ENCODE results near the gene MRPL33. TPM values are rescaled to one million over a fixed set of nuclear protein-coding genes. Genes with fewer than 3 reads are reported as not detected.

The MRPL33 gene
- 100 to 1,000 TPM in 3 of 4 donors, 10 to 100 TPM in 1; 85.1 to 171 (median 157) TPM for polyA plus RNA-seq (ENCODE audit: insufficient read length in 4 of 4)

DNA sequence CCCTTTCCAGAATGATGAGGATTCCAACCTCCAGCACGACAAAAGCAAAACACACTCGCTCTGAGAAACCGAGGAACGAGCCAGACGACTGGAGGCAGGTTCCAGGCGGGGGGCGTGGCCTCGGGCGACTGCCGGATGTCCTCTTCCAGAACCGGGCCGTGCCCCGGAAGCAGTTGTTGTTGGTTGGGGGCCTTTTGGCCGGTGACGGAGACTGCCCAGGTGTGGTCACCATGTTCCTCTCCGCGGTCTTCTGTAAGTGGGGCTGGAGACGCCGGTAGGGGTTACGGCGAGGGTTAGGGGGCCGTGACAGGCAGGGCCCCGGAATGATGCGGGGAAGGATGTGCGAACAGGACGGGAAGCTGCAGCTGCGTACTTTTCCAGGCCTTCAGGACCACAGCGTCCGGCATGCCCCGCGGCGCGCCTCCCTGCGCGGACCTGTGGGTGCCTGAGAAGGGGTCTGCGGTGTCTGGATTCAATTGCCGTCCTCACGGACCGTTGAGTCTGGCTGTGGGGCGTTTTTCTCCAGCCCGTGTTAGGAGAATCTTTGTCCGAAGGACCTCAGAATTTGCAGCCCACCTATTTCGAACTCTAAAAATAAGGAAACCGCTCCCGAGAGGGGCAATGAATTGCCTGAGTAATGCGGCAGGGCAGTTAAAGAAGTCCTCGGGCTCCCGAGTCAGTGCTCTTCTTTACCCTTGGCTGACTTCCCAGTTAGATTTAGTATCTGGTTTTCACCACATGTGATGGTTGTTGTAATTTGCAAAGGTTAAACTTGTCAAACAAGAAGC, at the start of gene MRPL33:
Gene MRPL33, plus strand, starts transcription at position 172 of the 788 bp plus-strand sequence. Its CDS starts 59 bp downstream, at position 231.
- peak; percentile 84 to 90 (median 88) for DNase-seq (ENCODE audit: low read depth in 4 of 4, low spot score in 3 of 4)

DNA sequence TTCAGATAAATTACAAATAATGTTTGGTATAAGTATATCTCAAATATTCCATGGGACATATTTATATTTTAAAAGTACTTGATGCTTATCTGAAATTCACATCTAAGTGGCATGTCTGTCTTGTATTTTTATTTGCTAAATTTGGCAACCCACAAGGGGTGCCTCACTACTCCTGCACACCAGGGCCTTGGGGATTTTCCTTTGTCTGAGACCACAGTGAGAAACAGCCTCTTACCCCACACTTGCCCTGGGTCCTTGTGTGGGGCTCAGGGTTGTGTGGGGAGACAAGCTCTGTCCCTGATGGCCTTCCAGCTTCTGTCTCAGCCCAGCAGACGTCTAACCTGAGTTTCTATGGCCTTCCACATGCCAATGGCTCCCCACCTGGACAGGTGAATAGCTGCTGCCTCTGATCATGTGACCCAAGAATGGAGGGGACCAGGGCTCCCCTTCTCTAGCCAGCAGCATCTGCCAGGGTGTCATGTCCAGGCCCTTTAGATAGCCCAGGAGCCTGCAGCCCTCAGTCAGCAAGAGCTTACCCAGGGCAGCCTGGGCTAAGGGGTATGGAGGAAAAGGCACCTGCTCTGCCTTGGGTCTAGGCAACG, 49.5 kb upstream of the MRPL33 start:
- DNase-seq (ENCODE audit: low read depth in 4 of 4, low spot score in 3 of 4): no peak

GRCh38 chr2:27723372-27724144, 48.0 kb upstream of the MRPL33 start:
- no peak for DNase-seq (ENCODE audit: low read depth in 4 of 4, low spot score in 3 of 4)

- no peak for DNase-seq (ENCODE audit: low read depth in 4 of 4, low spot score in 3 of 4)
Observed at GRCh38 chr2:27724191-27724590, 47.3 kb upstream of the MRPL33 start.

GRCh38 chr2:27724905-27725701, 46.4 kb upstream of the MRPL33 start:
- DNase-seq (ENCODE audit: low read depth in 4 of 4, low spot score in 3 of 4): no peak

GRCh38 chr2:27727257-27727656, 44.3 kb upstream of the MRPL33 start:
- no peak for DNase-seq (ENCODE audit: low read depth in 4 of 4, low spot score in 3 of 4)

DNA sequence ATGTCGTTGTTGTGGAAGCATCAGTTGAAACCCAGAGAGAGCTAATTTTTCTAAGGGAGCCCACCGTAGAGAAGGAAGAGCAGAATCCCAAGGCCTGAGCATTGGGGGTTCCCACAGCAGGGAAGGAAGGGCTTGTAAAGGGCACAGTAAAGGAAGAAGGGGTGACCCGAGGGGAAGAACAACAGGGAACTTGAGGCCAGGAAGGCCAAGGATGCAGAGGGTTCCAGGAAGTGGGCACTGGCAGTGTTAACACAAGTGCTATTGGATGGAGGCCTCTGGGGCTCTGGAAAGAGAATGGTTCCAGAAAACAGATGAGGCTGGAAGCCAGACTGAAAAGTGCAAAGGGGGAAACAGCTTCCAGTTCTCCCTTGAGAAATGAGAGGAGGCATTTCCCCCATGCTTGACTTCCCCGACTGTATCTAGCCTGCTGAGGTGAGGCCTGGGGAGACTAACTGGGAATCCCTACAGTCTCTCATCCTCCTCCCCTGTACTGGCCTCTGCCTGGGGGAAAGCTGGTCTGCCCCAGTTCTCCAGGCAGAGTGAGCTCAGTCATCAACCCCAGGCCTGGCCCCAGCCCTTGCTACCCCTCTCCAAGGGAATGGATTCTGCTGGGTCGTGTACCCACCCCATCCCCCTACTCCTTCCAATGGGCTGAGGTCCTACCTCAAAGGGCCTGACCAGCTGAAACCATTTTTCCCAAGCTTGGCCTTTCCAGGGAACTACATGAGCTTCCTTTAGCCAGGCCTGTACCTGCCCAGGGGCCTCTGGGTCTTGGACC, 43.2 kb upstream of the MRPL33 start:
- DNase-seq (ENCODE audit: low read depth in 4 of 4, low spot score in 3 of 4): no peak

GRCh38 chr2:27729198-27729597, 42.3 kb upstream of the MRPL33 start:
- no peak for DNase-seq (ENCODE audit: low read depth in 4 of 4, low spot score in 3 of 4)

GRCh38 chr2:27729614-27730013, 41.9 kb upstream of the MRPL33 start:
- DNase-seq (ENCODE audit: low read depth in 4 of 4, low spot score in 3 of 4): no peak

GRCh38 chr2:27730261-27730662, 41.3 kb upstream of the MRPL33 start:
- no peak for DNase-seq (ENCODE audit: low read depth in 4 of 4, low spot score in 3 of 4)

DNA sequence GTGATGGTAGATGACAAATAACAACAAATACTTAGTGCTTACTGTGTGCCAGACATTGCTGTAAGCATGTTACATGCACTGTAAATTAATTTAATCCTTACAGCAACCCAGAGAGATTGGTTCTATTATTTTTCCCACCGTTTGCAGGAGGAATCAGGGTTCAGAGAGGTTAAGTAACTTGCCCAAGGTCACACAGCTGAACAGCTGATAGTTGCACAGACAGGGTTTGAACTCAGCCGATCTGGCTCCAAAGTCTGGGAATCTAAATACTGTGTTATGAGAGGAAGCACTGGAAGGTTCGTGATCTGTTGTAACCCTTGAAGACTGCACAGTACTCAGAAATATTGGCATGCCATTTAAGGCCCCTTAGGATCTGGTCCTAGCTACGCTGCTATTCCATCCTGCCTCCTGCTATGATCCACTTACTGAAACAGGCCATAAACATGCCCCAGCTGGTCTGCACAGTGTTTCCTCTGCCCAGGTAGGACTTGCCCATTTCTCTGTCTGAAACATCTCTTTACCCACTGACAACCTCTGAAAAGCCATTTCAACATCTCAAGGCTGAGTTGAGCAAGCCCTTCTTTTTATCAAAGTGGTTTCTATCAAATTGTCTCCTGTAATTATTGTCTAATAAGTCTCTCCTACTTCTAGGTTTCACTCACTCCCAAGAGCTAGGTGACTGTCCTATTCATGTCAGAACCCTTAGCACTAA, 40.4 kb upstream of the MRPL33 start:
- DNase-seq (ENCODE audit: low read depth in 4 of 4, low spot score in 3 of 4): no peak

- DNase-seq (ENCODE audit: low read depth in 4 of 4, low spot score in 3 of 4): no peak
Observed at GRCh38 chr2:27734305-27734704, 37.2 kb upstream of the MRPL33 start.

- DNase-seq (ENCODE audit: low read depth in 4 of 4, low spot score in 3 of 4): no peak
Observed at GRCh38 chr2:27735263-27735904, 36.1 kb upstream of the MRPL33 start.

DNA sequence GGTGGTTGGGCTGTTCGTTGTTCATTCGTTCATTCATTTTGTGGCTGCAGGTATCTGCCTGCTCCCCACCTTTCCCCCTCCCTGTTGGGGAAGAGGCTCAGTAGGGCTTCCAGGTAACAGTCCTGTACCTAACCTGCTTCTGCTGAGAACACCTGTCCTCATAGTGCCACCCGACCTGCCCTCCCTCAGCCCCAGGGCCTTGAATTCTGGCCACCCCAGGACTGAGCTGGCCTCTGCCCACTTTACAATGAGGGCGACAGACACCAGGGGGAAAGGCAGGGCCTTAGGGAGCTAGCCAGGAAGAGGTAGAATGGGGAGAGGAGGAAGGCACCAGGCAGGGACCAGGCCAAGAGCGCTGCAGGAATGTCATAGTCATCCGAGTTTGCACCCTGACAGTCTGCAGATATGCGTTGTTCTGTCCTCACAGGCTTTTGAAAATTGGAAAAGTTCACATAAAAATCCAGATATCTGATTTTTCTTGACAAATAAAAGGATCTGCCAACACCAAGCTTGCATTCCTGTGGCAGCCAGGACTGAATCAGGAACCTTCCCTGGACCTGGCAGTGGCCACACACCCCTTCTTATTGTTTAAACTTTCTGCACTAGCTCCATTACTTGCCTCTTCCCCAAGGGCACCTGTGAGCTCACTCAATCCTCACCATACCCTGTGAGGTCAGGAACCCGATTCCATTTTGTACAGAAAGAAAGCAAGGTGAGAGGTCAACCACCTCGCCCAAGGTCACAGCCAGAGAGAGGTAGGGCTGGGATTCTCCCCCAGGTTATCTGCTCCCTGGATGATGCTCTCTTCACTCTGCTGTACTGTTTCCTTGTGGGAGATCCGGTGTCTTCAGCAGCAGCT, 35.3 kb upstream of the MRPL33 start:
- DNase-seq (ENCODE audit: low read depth in 4 of 4, low spot score in 3 of 4): no peak

GRCh38 chr2:27736890-27737204, 34.7 kb upstream of the MRPL33 start:
- DNase-seq (ENCODE audit: low read depth in 4 of 4, low spot score in 3 of 4): no peak

DNA sequence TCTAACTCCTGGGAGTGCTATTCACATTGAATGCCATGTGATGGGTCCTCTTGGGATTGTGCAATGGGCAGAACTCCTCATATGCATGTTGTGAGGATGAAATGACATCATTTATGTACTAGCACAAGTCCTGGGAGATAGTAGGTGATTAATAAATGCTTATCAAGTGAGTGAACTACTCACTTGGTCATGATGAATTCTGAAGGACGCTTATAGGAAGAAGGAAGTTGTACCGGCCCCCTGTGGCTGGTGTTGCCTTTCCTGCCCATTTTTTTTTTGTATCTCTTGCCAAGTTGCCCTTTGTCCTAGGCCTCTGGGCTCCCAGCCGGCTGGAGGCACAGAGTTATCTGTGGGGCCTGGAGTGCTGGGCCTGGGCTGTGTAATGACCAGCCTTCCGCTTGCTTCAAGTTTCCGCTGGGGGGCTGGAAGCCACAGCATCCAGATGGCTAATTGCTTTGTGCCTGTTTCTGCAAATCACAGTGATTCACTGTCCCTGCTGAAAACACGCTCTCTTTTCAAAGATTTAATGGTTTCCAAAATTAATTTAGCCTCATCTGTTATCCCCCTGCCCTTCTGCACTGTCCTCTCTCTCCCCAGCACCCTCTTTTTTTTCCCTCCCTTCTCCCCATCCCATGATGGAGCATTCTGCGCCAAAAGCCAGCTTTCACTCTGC, 33.7 kb upstream of the MRPL33 start:
- no peak for DNase-seq (ENCODE audit: low read depth in 4 of 4, low spot score in 3 of 4)

- DNase-seq (ENCODE audit: low read depth in 4 of 4, low spot score in 3 of 4): no peak
Observed at GRCh38 chr2:27738349-27739057, 33.0 kb upstream of the MRPL33 start.
